ENCODE data around the gene WNT9A.

Gene WNT9A

GRCh38 chr1:227900571-227901051 lies 47.1 kb downstream of the WNT9A start:
- H3K27ac ChIP-seq: no peak overlapping the region
- DNase-seq (ENCODE audit: low read depth, low spot score): no peak

GRCh38 chr1:227899820-227900449 lies 47.8 kb downstream of the WNT9A start:
- H3K27ac ChIP-seq: no peak overlapping the region
- no peak for DNase-seq (ENCODE audit: low read depth, low spot score)

- no peak for DNase-seq (ENCODE audit: low read depth, low spot score)
- no peak overlapping the region for H3K27ac ChIP-seq
Observed at GRCh38 chr1:227899141-227899819, 48.5 kb downstream of the WNT9A start.

GRCh38 chr1:227898502-227899140 lies 49.1 kb downstream of the WNT9A start:
- H3K27ac ChIP-seq: no peak overlapping the region
- no peak for DNase-seq (ENCODE audit: low read depth, low spot score)

- DNase-seq (ENCODE audit: low read depth, low spot score): no peak
- no peak overlapping the region for H3K27ac ChIP-seq
Observed at GRCh38 chr1:227897704-227898438, 49.9 kb downstream of the WNT9A start.

- H3K27ac ChIP-seq: no peak overlapping the region
- no peak for DNase-seq (ENCODE audit: low read depth, low spot score)
Observed at GRCh38 chr1:227896710-227897655, 50.7 kb downstream of the WNT9A start.

GRCh38 chr1:227895828-227896685 lies 51.7 kb downstream of the WNT9A start:
- no peak for DNase-seq (ENCODE audit: low read depth, low spot score)
- H3K27ac ChIP-seq: peak overlapping the region; percentile 5

GRCh38 chr1:227894831-227895451 lies 52.8 kb downstream of the WNT9A start:
- no peak overlapping the region for H3K27ac ChIP-seq
- DNase-seq (ENCODE audit: low read depth, low spot score): no peak

- no peak overlapping the region for H3K27ac ChIP-seq
- DNase-seq (ENCODE audit: low read depth, low spot score): no peak
Observed at GRCh38 chr1:227893949-227894721, 53.6 kb downstream of the WNT9A start.

- DNase-seq (ENCODE audit: low read depth, low spot score): no peak
Observed at GRCh38 chr1:227893300-227893948, 54.3 kb downstream of the WNT9A start.

GRCh38 chr1:227892489-227893299 lies 55.0 kb downstream of the WNT9A start:
- H3K27ac ChIP-seq: no peak overlapping the region
- DNase-seq (ENCODE audit: low read depth, low spot score): no peak

More at GRCh38 chr1:227893300-227893948, 54.3 kb downstream of the WNT9A start:
- no peak overlapping the region for H3K27ac ChIP-seq

- no peak for DNase-seq (ENCODE audit: low read depth, low spot score)
- H3K27ac ChIP-seq: no peak overlapping the region
Observed at GRCh38 chr1:227891955-227892488, 55.7 kb downstream of the WNT9A start.

- no peak for DNase-seq (ENCODE audit: low read depth, low spot score)
Observed at GRCh38 chr1:227891223-227891954, 56.3 kb downstream of the WNT9A start.

GRCh38 chr1:227890451-227891222 lies 57.1 kb downstream of the WNT9A start:
- DNase-seq (ENCODE audit: low read depth, low spot score): no peak
- H3K27ac ChIP-seq: no peak overlapping the region

More at GRCh38 chr1:227891223-227891954, 56.3 kb downstream of the WNT9A start:
- no peak overlapping the region for H3K27ac ChIP-seq

Measured in epithelial cell of prostate (primary cell).